Progenitor cell of endocrine pancreas (in vitro differentiated cells): Measurements from ENCODE around the gene PCSK5. TPM values are rescaled to one million over a fixed set of nuclear protein-coding genes. Genes with fewer than 3 reads are reported as not detected.

Source experiments
- DNase-seq: peaks from one replicate; pipeline ENCODE4 v3.0.0; 2021; ENCODE audit warnings: low spot score; ENCODE audit not compliant: unreplicated experiment
- H3K27ac Mint-ChIP-seq: 2 replicates; pipeline ENCODE4 v1.8.0; 2021; ENCODE audit warnings: mild to moderate bottlenecking, moderate library complexity, mixed read lengths
- H3K27me3 Mint-ChIP-seq: 2 replicates; pipeline ENCODE4 v1.8.0; 2021; ENCODE audit warnings: mixed read lengths
- H3K36me3 Mint-ChIP-seq: 2 replicates; pipeline ENCODE4 v1.8.0; 2022; ENCODE audit warnings: mixed read lengths; ENCODE audit not compliant: insufficient read depth
- H3K4me1 Mint-ChIP-seq: 2 replicates; pipeline ENCODE4 v1.8.0; 2021; ENCODE audit warnings: low read depth, mixed read lengths
- H3K4me3 Mint-ChIP-seq: 2 replicates; pipeline ENCODE4 v1.8.0; 2021; ENCODE audit warnings: low read depth, mild to moderate bottlenecking, moderate library complexity, mixed read lengths
- H3K9me3 Mint-ChIP-seq: 2 replicates; pipeline ENCODE4 v1.8.0; 2021; ENCODE audit warnings: low read depth, mixed read lengths
- CTCF ChIP-seq: fragments of 200-600 bp; sonication (generic); IDR thresholded peaks from one replicate; pipeline ENCODE4 v1.5.0; 2021; ENCODE audit warnings: antibody characterized with exemption, mild to moderate bottlenecking; ENCODE audit not compliant: unreplicated experiment
- total RNA-seq: library from RNA; stranded (reverse); gene quantifications from 2 replicates; pipeline ENCODE4 v1.2.1, GENCODE V29; 2021

Gene PCSK5
- total RNA-seq, 1 donor from 2014 or later = 7.3 TPM

GRCh38 chr9:76115982-76116646, 225.6 kb downstream of the PCSK5 start:
- no peaks in the 10 kb centered on the region for H3K27me3 Mint-ChIP-seq
- DNase-seq = no peak
- TF ChIP-seq CTCF = no peak
- no peaks in the 10 kb centered on the region for H3K4me1 Mint-ChIP-seq
- H3K36me3 Mint-ChIP-seq = no peaks in the 10 kb centered on the region
- no peak overlapping the region for H3K27ac Mint-ChIP-seq
- H3K9me3 Mint-ChIP-seq = no peaks in the 10 kb centered on the region
- no peak overlapping the region for H3K4me3 Mint-ChIP-seq

GRCh38 chr9:76116913-76117312, 226.4 kb downstream of the PCSK5 start:
- Mint-ChIP-seq H3K4me3 (no peak overlapping the region), H3K27me3 (no peaks in the 10 kb centered on the region), H3K9me3 (no peaks in the 10 kb centered on the region), H3K36me3 (no peaks in the 10 kb centered on the region), H3K4me1 (no peaks in the 10 kb centered on the region), H3K27ac (no peak overlapping the region)
- no peak for TF ChIP-seq CTCF
- no peak for DNase-seq

- Mint-ChIP-seq H3K9me3 (peaks cover 8% of the 10 kb centered on the region), H3K36me3 (no peaks in the 10 kb centered on the region), H3K27me3 (no peaks in the 10 kb centered on the region), H3K27ac (no peak overlapping the region), H3K4me3 (no peak overlapping the region), H3K4me1 (peaks cover 3% of the 10 kb centered on the region)
- TF ChIP-seq CTCF = no peak
- DNase-seq = no peak
These were observed 237.2 kb downstream of the PCSK5 start for GRCh38 chr9:76127637-76128036.

GRCh38 chr9:76135902-76136301, 245.4 kb downstream of the PCSK5 start:
- no peak for DNase-seq
- Mint-ChIP-seq H3K9me3 (no peaks in the 10 kb centered on the region), H3K27me3 (no peaks in the 10 kb centered on the region), H3K27ac (no peak overlapping the region), H3K4me3 (no peak overlapping the region), H3K4me1 (no peaks in the 10 kb centered on the region), H3K36me3 (no peaks in the 10 kb centered on the region)
- no peak for TF ChIP-seq CTCF

GRCh38 chr9:76136986-76137385, 246.5 kb downstream of the PCSK5 start:
- H3K4me3 Mint-ChIP-seq = no peak overlapping the region
- TF ChIP-seq CTCF = no peak
- H3K36me3 Mint-ChIP-seq = no peaks in the 10 kb centered on the region
- H3K4me1 Mint-ChIP-seq = no peaks in the 10 kb centered on the region
- DNase-seq = no peak
- H3K9me3 Mint-ChIP-seq = no peaks in the 10 kb centered on the region
- no peaks in the 10 kb centered on the region for H3K27me3 Mint-ChIP-seq
- H3K27ac Mint-ChIP-seq = no peak overlapping the region
